DMS 273 (cell line): ENCODE measurements around the gene USP20.
A peak's percentile ranks its signal among the peaks of the same experiment; 100 is the strongest.

Experiments used
- DNase-seq: peaks from one replicate; lab custom pipeline; 2025; ENCODE audit not compliant: unreplicated experiment; lab: John Stamatoyannopoulos, UW

USP20 gene

GRCh38 chr9:129853614-129854013, 18.4 kb downstream of the USP20 start:
- DNase-seq = no peak

GRCh38 chr9:129854588-129855110, 19.4 kb downstream of the USP20 start:
- DNase-seq = no peak

GRCh38 chr9:129857207-129857606, 21.9 kb downstream of the USP20 start:
- no peak for DNase-seq

GRCh38 chr9:129858167-129858962, 23.1 kb downstream of the USP20 start:
- DNase-seq = no peak

GRCh38 chr9:129860653-129861446, 25.6 kb downstream of the USP20 start:
- DNase-seq = no peak

GRCh38 chr9:129861447-129861827, 26.2 kb downstream of the USP20 start:
- DNase-seq = no peak

- no peak for DNase-seq
Observed at GRCh38 chr9:129863059-129863690, 27.9 kb downstream of the USP20 start.

- no peak for DNase-seq
Observed at GRCh38 chr9:129864991-129865647, 29.9 kb downstream of the USP20 start.

GRCh38 chr9:129865668-129866320, 30.5 kb downstream of the USP20 start:
- no peak for DNase-seq

GRCh38 chr9:129866394-129867135, 31.3 kb downstream of the USP20 start:
- DNase-seq = no peak

- no peak for DNase-seq
Observed at GRCh38 chr9:129867136-129868022, 32.1 kb downstream of the USP20 start.

- no peak for DNase-seq
Observed at GRCh38 chr9:129868023-129868871, 33.0 kb downstream of the USP20 start.

- no peak for DNase-seq
Observed at GRCh38 chr9:129868872-129869486, 33.7 kb downstream of the USP20 start.

- no peak for DNase-seq
Observed at GRCh38 chr9:129869585-129870501, 34.6 kb downstream of the USP20 start.

- no peak for DNase-seq
Observed at GRCh38 chr9:129871046-129871445, 35.8 kb downstream of the USP20 start.

GRCh38 chr9:129873563-129874190, 38.4 kb downstream of the USP20 start:
- peak; percentile 20 for DNase-seq
